HepG2 (cell line): ENCODE results near the gene APC2. TPM values are rescaled to one million over a fixed set of nuclear protein-coding genes. Genes with fewer than 3 reads are reported as not detected.

Experiments used
- ARID4A ChIP-seq: sonication (generic); formaldehyde crosslinking; IDR thresholded peaks from 2 replicates; pipeline ENCODE4 v1.5.0; 2020; ENCODE audit warnings: mild to moderate bottlenecking, missing genetic modification reagents, borderline replicate concordance
- BRD4 ChIP-seq: sonication (generic); formaldehyde crosslinking; IDR thresholded peaks from 2 replicates; pipeline ENCODE4 v1.4.0; 2020; ENCODE audit warnings: missing genetic modification reagents
- DPF2 ChIP-seq: sonication (generic); formaldehyde crosslinking; IDR thresholded peaks from 2 replicates; pipeline ENCODE4 v1.4.0; 2020; ENCODE audit warnings: mild to moderate bottlenecking, low read depth, missing genetic modification reagents, borderline replicate concordance
- GPN1 ChIP-seq: sonication (generic); formaldehyde crosslinking; IDR thresholded peaks from 2 replicates; pipeline ENCODE4 v1.5.1; 2020; ENCODE audit warnings: missing genetic modification reagents, borderline replicate concordance
- ISL2 ChIP-seq: sonication (generic); formaldehyde crosslinking; IDR thresholded peaks from 2 replicates; pipeline ENCODE4 v1.5.0; 2020; ENCODE audit warnings: missing genetic modification reagents
- NFKB2 ChIP-seq: sonication (generic); formaldehyde crosslinking; IDR thresholded peaks from 2 replicates; pipeline ENCODE4 v1.4.0; 2020; ENCODE audit warnings: missing genetic modification reagents, borderline replicate concordance
- RARA ChIP-seq: IDR thresholded peaks from 2 replicates; pipeline ENCODE4 v1.6.1; 2016; ENCODE audit warnings: missing genetic modification reagents, missing compliant biosample characterization
- SALL2 ChIP-seq: sonication (generic); formaldehyde crosslinking; IDR thresholded peaks from 2 replicates; pipeline ENCODE4 v1.8.1; 2023; ENCODE audit warnings: mild to moderate bottlenecking, missing genetic modification reagents, inconsistent platforms
- SMAD9 ChIP-seq: sonication (generic); formaldehyde crosslinking; IDR thresholded peaks from 2 replicates; pipeline ENCODE4 v1.5.1; 2020; ENCODE audit warnings: mild to moderate bottlenecking, missing genetic modification reagents
- SOX6 ChIP-seq, 2 experiments: fragments of 450-650 bp in 1 of 2; sonication (generic) in 1 of 2; formaldehyde crosslinking in 1 of 2; IDR thresholded peaks; 2 replicates each; pipeline versions ENCODE4 v1.4.0 to v1.6.1; 2017 to 2020; ENCODE audit warnings: antibody characterized with exemption in 1 of 2, mild to moderate bottlenecking in 1 of 2, missing genetic modification reagents in 1 of 2
- STAT5B ChIP-seq: sonication (generic); formaldehyde crosslinking; IDR thresholded peaks from 2 replicates; pipeline ENCODE4 v1.4.0; 2020; ENCODE audit warnings: missing genetic modification reagents
- TAF15 ChIP-seq: fragments of 200-400 bp; formaldehyde crosslinking; IDR thresholded peaks from one replicate; pipeline ENCODE4 v1.6.1; 2018; ENCODE audit warnings: mild to moderate bottlenecking, low read depth, low read length; ENCODE audit not compliant: poor library complexity, severe bottlenecking
- TCF7 ChIP-seq: sonication (generic); IDR thresholded peaks from 2 replicates; pipeline ENCODE4 v1.6.1; 2016; ENCODE audit warnings: antibody characterized with exemption, low read depth
- TFE3 ChIP-seq: IDR thresholded peaks from 2 replicates; pipeline ENCODE4 v1.6.1; 2016
- YY1 ChIP-seq: IDR thresholded peaks from 2 replicates; pipeline ENCODE4 v1.6.1; 2011; ENCODE audit warnings: low read length, low read depth, moderate library complexity, mild to moderate bottlenecking; ENCODE audit not compliant: insufficient read depth, insufficient replicate concordance
- ZFP41 ChIP-seq: sonication (generic); formaldehyde crosslinking; IDR thresholded peaks from 2 replicates; pipeline ENCODE4 v1.4.0; 2020; ENCODE audit warnings: mild to moderate bottlenecking, missing genetic modification reagents, borderline replicate concordance
- ZNF432 ChIP-seq: sonication (generic); formaldehyde crosslinking; IDR thresholded peaks from 2 replicates; pipeline ENCODE4 v1.5.0; 2020; ENCODE audit warnings: missing genetic modification reagents, mild to moderate bottlenecking, borderline replicate concordance
- ZNF557 ChIP-seq: sonication (generic); formaldehyde crosslinking; IDR thresholded peaks from 2 replicates; pipeline ENCODE4 v1.4.0; 2020; ENCODE audit warnings: missing genetic modification reagents
- ZNF644 ChIP-seq: IDR thresholded peaks from 2 replicates; pipeline ENCODE4 v1.6.1; 2016; ENCODE audit warnings: low read depth
- ZNF703 ChIP-seq: sonication (generic); formaldehyde crosslinking; IDR thresholded peaks from 2 replicates; pipeline ENCODE4 v1.5.1; 2020; ENCODE audit warnings: missing genetic modification reagents, mild to moderate bottlenecking, moderate library complexity, borderline replicate concordance
- polyA plus RNA-seq, 8 experiments: library from polyadenylated mRNA; depleted of rRNA in 3 of 8; stranded (reverse) in 7 of 8; unstranded in 1 of 8; fragments of >200 nt; fragmentation: Illumina TruSeq in 4 of 8; extraction: Trizol in 4 of 8; gene quantifications; 2 replicates each; pipeline versions ENCODE4 v1.2.1 to v1.2.3, GENCODE V29; 2011 to 2016; ENCODE audit warnings: low read depth in 4 of 8, missing spikeins in 1 of 8, mixed read lengths in 1 of 8; ENCODE audit not compliant: insufficient read depth in 1 of 8
- total RNA-seq, 5 experiments: library from RNA; depleted of rRNA; stranded (reverse); fragments of >200 nt; fragmentation: Illumina TruSeq; extraction: Trizol; gene quantifications; 2 replicates each; pipeline ENCODE4 v1.2.3, GENCODE V29; 2016; ENCODE audit warnings: low read depth in 1 of 5
- TF ChIP-seq, protein P1 (sequence below): sonication (generic); formaldehyde crosslinking; IDR thresholded peaks from 2 replicates; pipeline ENCODE4 v1.4.0; 2020; ENCODE audit warnings: mild to moderate bottlenecking, missing genetic modification reagents
- TF ChIP-seq, protein P2 (sequence below): sonication (generic); formaldehyde crosslinking; IDR thresholded peaks from 2 replicates; pipeline ENCODE4 v1.5.0; 2020; ENCODE audit warnings: missing genetic modification reagents

APC2 gene
- total and polyA plus RNA-seq, 2 of the 13 experiments (the other 11 are each of a cell fraction or from before 2014, with no cell fraction given), result 0.08 to 0.22 TPM

DNA sequence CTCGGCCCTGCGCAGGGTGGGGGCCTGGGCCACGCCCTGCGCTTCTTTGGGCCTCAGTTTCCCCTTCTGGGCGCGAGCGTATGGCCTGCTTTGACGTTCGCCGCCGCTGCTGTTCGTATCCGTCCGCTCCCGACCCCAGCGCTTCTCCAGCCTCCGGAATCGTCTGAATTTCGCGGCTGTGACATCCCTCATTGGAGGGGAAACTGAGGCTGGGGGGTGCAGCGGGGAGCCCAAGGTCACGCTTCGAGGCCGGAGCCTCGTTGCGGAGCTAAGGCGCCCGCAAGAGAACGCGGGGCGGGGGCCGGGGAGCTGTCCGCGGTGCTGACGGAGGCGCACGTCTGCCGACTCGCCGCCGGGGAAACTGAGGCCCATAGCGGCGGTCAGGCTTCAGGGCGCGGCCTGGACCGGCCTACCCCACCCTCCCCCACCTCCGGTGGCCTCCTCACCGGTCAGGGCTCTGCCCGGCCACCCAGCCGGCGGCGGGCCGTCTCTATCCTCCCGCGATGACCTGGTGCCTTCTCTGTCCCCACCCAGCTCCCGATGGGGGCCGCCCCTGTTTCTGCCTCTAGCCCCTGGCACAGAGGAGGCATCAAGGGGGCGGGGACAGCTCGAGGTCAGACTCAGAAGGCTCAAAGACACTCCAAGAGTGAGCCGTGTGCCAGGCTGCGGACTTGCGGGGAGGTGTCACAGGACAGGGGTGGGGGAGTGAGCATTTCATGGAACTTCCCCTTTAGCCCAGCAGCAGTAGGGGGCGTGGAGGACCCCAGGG lies 3.0 kb upstream of the APC2 start (continued):
- TF ChIP-seq, protein P1, sequence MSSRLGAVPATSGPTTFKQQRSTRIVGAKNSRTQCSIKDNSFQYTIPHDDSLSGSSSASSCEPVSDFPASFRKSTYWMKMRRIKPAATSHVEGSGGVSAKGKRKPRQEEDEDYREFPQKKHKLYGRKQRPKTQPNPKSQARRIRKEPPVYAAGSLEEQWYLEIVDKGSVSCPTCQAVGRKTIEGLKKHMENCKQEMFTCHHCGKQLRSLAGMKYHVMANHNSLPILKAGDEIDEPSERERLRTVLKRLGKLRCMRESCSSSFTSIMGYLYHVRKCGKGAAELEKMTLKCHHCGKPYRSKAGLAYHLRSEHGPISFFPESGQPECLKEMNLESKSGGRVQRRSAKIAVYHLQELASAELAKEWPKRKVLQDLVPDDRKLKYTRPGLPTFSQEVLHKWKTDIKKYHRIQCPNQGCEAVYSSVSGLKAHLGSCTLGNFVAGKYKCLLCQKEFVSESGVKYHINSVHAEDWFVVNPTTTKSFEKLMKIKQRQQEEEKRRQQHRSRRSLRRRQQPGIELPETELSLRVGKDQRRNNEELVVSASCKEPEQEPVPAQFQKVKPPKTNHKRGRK (CRISPR knock-in tag), result no peak
- no peak for TF ChIP-seq BRD4 (CRISPR knock-in tag)
- peak; percentile 71; the same call in 1 of the 2 replicates for TF ChIP-seq NFKB2 (CRISPR knock-in tag)
- TF ChIP-seq TAF15, result no peak
- no peak for TF ChIP-seq TCF7
- TF ChIP-seq ZFP41, result no peak
- peak; percentile 60; the same call in 1 of the 2 replicates for TF ChIP-seq TFE3 (CRISPR knock-in tag)
- no peak for TF ChIP-seq ZNF703 (CRISPR knock-in tag)
- TF ChIP-seq GPN1 (CRISPR knock-in tag), result no peak
- no peak for TF ChIP-seq ZNF644 (CRISPR knock-in tag)
- TF ChIP-seq ISL2 (CRISPR knock-in tag), result 0 out of 2 replicates have a peak, but pooled peaks have one; percentile 38
- no peak for TF ChIP-seq YY1
- TF ChIP-seq STAT5B (CRISPR knock-in tag), result peak; percentile 66; the same call in 1 of the 2 replicates
- TF ChIP-seq, protein P2, sequence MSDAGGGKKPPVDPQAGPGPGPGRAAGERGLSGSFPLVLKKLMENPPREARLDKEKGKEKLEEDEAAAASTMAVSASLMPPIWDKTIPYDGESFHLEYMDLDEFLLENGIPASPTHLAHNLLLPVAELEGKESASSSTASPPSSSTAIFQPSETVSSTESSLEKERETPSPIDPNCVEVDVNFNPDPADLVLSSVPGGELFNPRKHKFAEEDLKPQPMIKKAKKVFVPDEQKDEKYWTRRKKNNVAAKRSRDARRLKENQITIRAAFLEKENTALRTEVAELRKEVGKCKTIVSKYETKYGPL (CRISPR knock-in tag), result no peak
- no peak for TF ChIP-seq ZNF432 (CRISPR knock-in tag)
- TF ChIP-seq RARA, result no peak
- peak; percentile 56; the same call in 1 of the 2 replicates for TF ChIP-seq ARID4A (CRISPR knock-in tag)
- no peak for TF ChIP-seq ZNF557 (CRISPR knock-in tag)
- TF ChIP-seq SOX6 (IDR thresholded peaks at IDR 0.05), result no peak
- 0 out of 2 replicates have a peak, but pooled peaks have one; percentile 14 for TF ChIP-seq SOX6 (CRISPR knock-in tag; IDR thresholded peaks at IDR 0.05)
- TF ChIP-seq SALL2 (CRISPR knock-in tag), result no peak
- no peak for TF ChIP-seq SMAD9 (CRISPR knock-in tag)
- TF ChIP-seq DPF2, result no peak
